BE2C (cell line): ENCODE data around the gene PRM3.

Experiments used
- DNase-seq: peaks from one replicate; pipeline ENCODE4 v3.0.0-alpha.2; 2020
- H3K27me3 ChIP-seq: fragments of 250-450 bp; sonication (Bioruptor Pico); 2 replicates; pipeline ENCODE4 v1.5.1; 2020; ENCODE audit warnings: mild to moderate bottlenecking
- H3K36me3 ChIP-seq: fragments of 250-450 bp; sonication (Bioruptor Pico); 2 replicates; pipeline ENCODE4 v1.5.1; 2020; ENCODE audit warnings: mild to moderate bottlenecking
- H3K4me1 ChIP-seq: fragments of 250-450 bp; sonication (Bioruptor Pico); 2 replicates; pipeline ENCODE4 v1.5.1; 2020
- H3K4me3 ChIP-seq: 2 replicates; pipeline ENCODE4 v1.5.1; 2011; ENCODE audit warnings: low read depth, low read length
- H3K9me3 ChIP-seq: fragments of 250-450 bp; sonication (Bioruptor Pico); 2 replicates; pipeline ENCODE4 v1.5.1; 2020
- CTCF ChIP-seq: IDR thresholded peaks from 2 replicates; pipeline ENCODE4 v1.5.1; 2012; ENCODE audit warnings: mild to moderate bottlenecking, low read depth, low read length

The PRM3 gene

GRCh38 chr16:11272484-11272883 is 945 bp downstream of the PRM3 start:
- Histone ChIP-seq H3K4me3 (no peak overlapping the region), H3K4me1 (no peaks in the 10 kb centered on the region), H3K27me3 (no peaks in the 10 kb centered on the region), H3K36me3 (no peaks in the 10 kb centered on the region), H3K9me3 (no peaks in the 10 kb centered on the region)
- no peak for TF ChIP-seq CTCF
- no peak for DNase-seq

GRCh38 chr16:11271610-11272009 is 1.8 kb downstream of the PRM3 start:
- Histone ChIP-seq H3K4me3 (no peak overlapping the region), H3K9me3 (no peaks in the 10 kb centered on the region), H3K36me3 (no peaks in the 10 kb centered on the region), H3K4me1 (no peaks in the 10 kb centered on the region), H3K27me3 (no peaks in the 10 kb centered on the region)
- TF ChIP-seq CTCF, result no peak
- no peak for DNase-seq

DNA sequence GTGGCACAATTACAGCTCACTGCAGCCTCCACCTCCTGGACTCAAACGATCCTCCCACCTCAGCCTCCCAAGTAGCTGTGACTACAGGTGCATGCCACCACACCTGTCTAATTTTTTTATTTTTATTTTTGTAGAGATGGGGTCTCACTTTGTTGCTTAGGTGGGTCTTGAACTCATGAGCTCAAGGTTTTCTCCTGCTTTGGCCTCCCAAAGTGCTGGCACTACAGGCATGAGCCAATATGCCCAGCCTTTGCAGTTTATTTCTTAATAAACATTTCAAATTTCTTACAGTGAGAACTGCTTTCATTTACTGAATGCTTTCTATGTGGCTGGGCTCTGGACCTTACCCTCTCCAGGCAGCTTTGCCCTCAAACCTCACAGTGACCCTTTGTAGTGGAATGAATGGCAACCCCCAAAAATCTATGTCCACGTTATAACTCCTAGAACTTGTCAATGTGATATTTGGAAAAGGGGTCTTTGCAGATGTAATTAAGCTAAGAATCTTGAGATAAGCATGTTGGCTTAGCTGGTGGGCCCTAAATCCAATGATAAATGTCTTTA is 2.7 kb downstream of the PRM3 start:
- Histone ChIP-seq H3K4me3 (no peak overlapping the region), H3K27me3 (no peaks in the 10 kb centered on the region), H3K9me3 (no peaks in the 10 kb centered on the region), H3K36me3 (no peaks in the 10 kb centered on the region), H3K4me1 (no peaks in the 10 kb centered on the region)
- DNase-seq, result no peak
- no peak for TF ChIP-seq CTCF

GRCh38 chr16:11268921-11269375 is 4.5 kb downstream of the PRM3 start, which contains the start of gene TNP2:
TNP2 (minus strand) TSS chr16:11269325; CDS start chr16:11269262, 63 bp downstream.
- Histone ChIP-seq H3K9me3 (no peaks in the 10 kb centered on the region), H3K27me3 (no peaks in the 10 kb centered on the region), H3K4me1 (no peaks in the 10 kb centered on the region), H3K36me3 (no peaks in the 10 kb centered on the region), H3K4me3 (no peak within 1 kb of the TSS)
- DNase-seq, result no peak
- no peak for TF ChIP-seq CTCF

- no peak for TF ChIP-seq CTCF
- no peaks in the 10 kb centered on the region for H3K9me3 ChIP-seq
Observed at GRCh38 chr16:11265124-11265523, 8.3 kb downstream of the PRM3 start.

DNA sequence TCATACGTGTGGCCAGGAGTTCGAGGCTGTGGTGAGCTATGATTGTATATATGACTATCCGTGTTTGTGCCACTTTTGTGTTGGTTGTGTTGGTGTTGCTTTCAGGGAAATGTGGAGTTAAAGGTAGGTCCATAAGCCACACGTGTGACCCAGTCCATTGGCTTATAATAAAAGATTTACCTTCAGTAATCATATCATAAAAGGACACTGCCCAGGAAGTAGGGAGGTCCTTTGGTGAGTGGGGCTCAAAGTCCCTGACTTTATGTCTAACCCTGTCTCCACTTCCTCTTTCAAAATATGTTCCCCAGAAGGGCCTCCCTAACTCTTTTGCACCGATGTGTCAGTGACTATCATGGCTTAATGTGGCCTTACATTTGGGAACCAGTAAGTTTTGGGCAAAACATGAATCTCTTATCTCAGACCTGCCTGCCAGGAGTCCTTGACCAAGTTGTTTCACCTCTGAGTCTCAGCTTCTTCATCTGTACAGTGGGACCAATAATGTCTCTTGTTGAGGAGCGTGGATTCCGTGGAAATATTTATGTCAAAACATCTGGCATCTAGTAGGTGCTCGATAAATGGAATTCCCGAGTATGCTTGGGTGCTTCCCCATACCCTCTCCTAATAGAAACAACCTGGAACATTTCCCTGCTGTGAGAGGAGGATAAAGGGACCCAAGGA is 9.1 kb downstream of the PRM3 start:
- no peak for DNase-seq
- H3K36me3 ChIP-seq, result no peaks in the 10 kb centered on the region
- TF ChIP-seq CTCF, result no peak
- no peak overlapping the region for H3K4me3 ChIP-seq
- H3K4me1 ChIP-seq, result no peaks in the 10 kb centered on the region
- H3K9me3 ChIP-seq, result no peaks in the 10 kb centered on the region
- H3K27me3 ChIP-seq, result no peaks in the 10 kb centered on the region

More at GRCh38 chr16:11265124-11265523, 8.3 kb downstream of the PRM3 start:
- no peaks in the 10 kb centered on the region for H3K27me3 ChIP-seq
- no peak overlapping the region for H3K4me3 ChIP-seq
- no peak for DNase-seq
- no peaks in the 10 kb centered on the region for H3K4me1 ChIP-seq
- no peaks in the 10 kb centered on the region for H3K36me3 ChIP-seq
